Gastroesophageal sphincter (tissue), 3 donors: Measurements from ENCODE around the gene HOGA1.

Experiments
- CTCF ChIP-seq, 4 experiments: fragments of 200-600 bp in 2 of 4; fragments of 450-650 bp in 2 of 4; sonication (generic) in 1 of 4; IDR thresholded peaks; one replicate each; pipeline ENCODE4 v1.5.1; 2017 to 2019; ENCODE audit warnings: antibody characterized with exemption in 4 of 4, mild to moderate bottlenecking in 2 of 4, moderate library complexity in 2 of 4
- EP300 ChIP-seq: sonication (generic); formaldehyde crosslinking; IDR thresholded peaks from one replicate; pipeline ENCODE4 v1.6.1; 2017; ENCODE audit warnings: antibody characterized with exemption, mild to moderate bottlenecking
- POLR2A ChIP-seq, 2 donors: fragments of 450-650 bp; IDR thresholded peaks; one replicate each; pipeline ENCODE4 v1.6.1; 2017; ENCODE audit warnings: antibody characterized with exemption in 2 of 2, mild to moderate bottlenecking in 2 of 2, moderate library complexity in 1 of 2

GRCh38 chr10:97575127-97575668, 9.0 kb upstream of the HOGA1 start:
- TF ChIP-seq POLR2A (IDR thresholded peaks at IDR 0.05) (no peak), CTCF (IDR thresholded peaks at IDR 0.05) (no peak), EP300 (no peak)
